CD14-positive monocyte (primary cell): ENCODE results near the gene NTM. TPM values are rescaled to one million over a fixed set of nuclear protein-coding genes. Genes with fewer than 3 reads are reported as not detected.

Experiments
- DNase-seq, 3 donors: peaks; one replicate each; pipeline ENCODE4 v3.0.0-alpha.2; 2011 to 2022
- H2AFZ ChIP-seq: 2 replicates; pipeline ENCODE4 v1.6.0; 2012; ENCODE audit warnings: mild to moderate bottlenecking, low read depth, low read length, inconsistent platforms; ENCODE audit not compliant: insufficient read depth, poor library complexity, severe bottlenecking
- H3K27ac ChIP-seq, 2 donors: 1 replicate in 1 of 2; 2 replicates in 1 of 2; pipeline ENCODE4 v1.5.1; 2012 to 2013; ENCODE audit warnings: low read length in 2 of 2, control low read depth in 1 of 2, inconsistent platforms in 1 of 2, low read depth in 1 of 2, mild to moderate bottlenecking in 1 of 2
- H3K27me3 ChIP-seq, 2 donors: one replicate each; pipeline versions ENCODE4 v1.6.0 to v1.6.1; 2011 to 2013; ENCODE audit warnings: low read length in 2 of 2; ENCODE audit not compliant: control insufficient read depth in 2 of 2, insufficient read depth in 2 of 2
- H3K36me3 ChIP-seq, 2 donors: replicated peaks in 1 of 2; 1 replicate in 1 of 2; 2 replicates in 1 of 2; pipeline versions ENCODE4 v1.5.1 to v1.6.1; 2012 to 2013; ENCODE audit warnings: low read length in 2 of 2, control low read depth in 1 of 2, inconsistent platforms in 1 of 2, mild to moderate bottlenecking in 1 of 2; ENCODE audit not compliant: insufficient read depth in 2 of 2, control insufficient read depth in 1 of 2
- H3K4me1 ChIP-seq, 2 donors: 1 replicate in 1 of 2; 2 replicates in 1 of 2; pipeline versions ENCODE4 v1.5.1 to v1.6.1; 2012 to 2013; ENCODE audit warnings: low read length in 2 of 2, control low read depth in 1 of 2, inconsistent platforms in 1 of 2, mild to moderate bottlenecking in 1 of 2, moderate library complexity in 1 of 2; ENCODE audit not compliant: insufficient read depth in 2 of 2, control insufficient read depth in 1 of 2
- H3K4me2 ChIP-seq: replicated peaks from 2 replicates; pipeline ENCODE3; 2012; ENCODE audit warnings: low read length, moderate library complexity, mild to moderate bottlenecking; ENCODE audit not compliant: poor library complexity, severe bottlenecking; ENCODE audit errors: extremely low read depth
- H3K4me3 ChIP-seq, 3 experiments: fragments of 200-600 bp in 1 of 3; sonication (generic) in 1 of 3; replicated peaks in 1 of 3; 1 replicate in 2 of 3; 2 replicates in 1 of 3; pipeline ENCODE4 v1.5.1; 2011 to 2013; ENCODE audit warnings: low read length in 3 of 3, mild to moderate bottlenecking in 3 of 3, control low read depth in 2 of 3, low read depth in 2 of 3, inconsistent platforms in 1 of 3, moderate library complexity in 1 of 3
- H3K79me2 ChIP-seq: 2 replicates; pipeline ENCODE4 v1.6.0; 2012; ENCODE audit warnings: mild to moderate bottlenecking, control low read depth, inconsistent platforms, low read length, moderate library complexity; ENCODE audit not compliant: insufficient read depth
- H3K9ac ChIP-seq: 2 replicates; pipeline ENCODE4 v1.6.0; 2017; ENCODE audit warnings: low read length, mild to moderate bottlenecking; ENCODE audit not compliant: insufficient read depth, poor library complexity, severe bottlenecking
- H3K9me3 ChIP-seq, 2 donors: replicated peaks in 1 of 2; 1 replicate in 1 of 2; 2 replicates in 1 of 2; pipeline versions ENCODE4 v1.5.1 to v1.6.1; 2012 to 2013; ENCODE audit warnings: low read length in 2 of 2, control low read depth in 1 of 2; ENCODE audit not compliant: control insufficient read depth in 1 of 2, insufficient read depth in 1 of 2
- H4K20me1 ChIP-seq: 2 replicates; pipeline ENCODE4 v1.6.0; 2012; ENCODE audit warnings: mild to moderate bottlenecking, low read length, control low read depth, moderate library complexity; ENCODE audit not compliant: insufficient read depth
- H3K27ac Mint-ChIP-seq, 7 donors: one replicate each; pipeline ENCODE4 v1.8.0; 2020; ENCODE audit warnings: mild to moderate bottlenecking in 7 of 7, mixed read lengths in 7 of 7, moderate library complexity in 6 of 7, inconsistent platforms in 2 of 7
- H3K27me3 Mint-ChIP-seq, 3 donors: one replicate each; pipeline ENCODE4 v1.8.0; 2021 to 2022; ENCODE audit warnings: low read depth in 3 of 3, mild to moderate bottlenecking in 3 of 3, mixed read lengths in 3 of 3, moderate library complexity in 3 of 3, inconsistent platforms in 1 of 3
- H3K36me3 Mint-ChIP-seq, 2 donors: one replicate each; pipeline ENCODE4 v1.8.0; 2020; ENCODE audit warnings: mixed read lengths in 2 of 2, inconsistent platforms in 1 of 2, mild to moderate bottlenecking in 1 of 2
- H3K4me1 Mint-ChIP-seq: one replicate; pipeline ENCODE4 v1.8.0; 2020; ENCODE audit warnings: mild to moderate bottlenecking, mixed read lengths
- H3K4me3 Mint-ChIP-seq, 2 donors: one replicate each; pipeline ENCODE4 v1.8.0; 2020; ENCODE audit warnings: mild to moderate bottlenecking in 2 of 2, mixed read lengths in 2 of 2, moderate library complexity in 1 of 2
- H3K9me3 Mint-ChIP-seq, 7 donors: one replicate each; pipeline ENCODE4 v1.8.0; 2020 to 2022; ENCODE audit warnings: mixed read lengths in 7 of 7, mild to moderate bottlenecking in 6 of 7, moderate library complexity in 6 of 7, inconsistent platforms in 2 of 7
- CTCF ChIP-seq: fragments of 200-600 bp; IDR thresholded peaks from one replicate; pipeline ENCODE4 v1.8.0; 2022; ENCODE audit warnings: antibody characterized with exemption, mild to moderate bottlenecking
- WGBS: methylation state at CpG from one replicate; pipeline ENCODE4 v1.1.5; 2013; ENCODE audit warnings: missing lambda C conversion rate; ENCODE audit not compliant: insufficient coverage; 5-methylcytosine and 5-hydroxymethylcytosine counted together
- intact Hi-C, 2 donors: fragments of 100-400 bp; cut with micrococcal nuclease; formaldehyde crosslinking; loops; one replicate each; pipeline versions ENCODE4 v1.15.0 to v1.15.1; 2023
- polyA plus RNA-seq, 3 donors: library from polyadenylated mRNA; depleted of rRNA in 1 of 3; unstranded in 2 of 3; stranded (reverse) in 1 of 3; fragments of 300-500 nt in 2 of 3; fragments of >200 nt in 1 of 3; fragmentation: Illumina TruSeq in 2 of 3; gene quantifications; 1 replicate in 2 of 3; 2 replicates in 1 of 3; pipeline ENCODE4 v1.2.3, GENCODE V29; 2012 to 2021

Gene NTM
- polyA plus RNA-seq, 3 donors = not detected

GRCh38 chr11:131522851-131523250, 152.4 kb downstream of the NTM start:
- intact Hi-C loops = no loop called here
- WGBS = 100% methylated on average over 1 of the region's 2 CpGs
- no peak for DNase-seq
- no peaks in the 10 kb centered on the region for H3K79me2 ChIP-seq
- TF ChIP-seq CTCF = no peak
- Mint-ChIP-seq H3K9me3 (peaks cover 0 to 3% (median 2%) of the 10 kb centered on the region in 7 donors), H3K27ac (no peak overlapping the region), H3K4me1 (no peaks in the 10 kb centered on the region), H3K36me3 (no peaks in the 10 kb centered on the region), H3K27me3 (peaks cover 0 to 4% (median 3%) of the 10 kb centered on the region in 3 donors), H3K4me3 (no peak overlapping the region)
- H3K27ac ChIP-seq = no peak overlapping the region
- H3K4me1 ChIP-seq = no peaks in the 10 kb centered on the region
- no peaks in the 10 kb centered on the region for H3K36me3 ChIP-seq
- no peaks in the 10 kb centered on the region for H3K9me3 ChIP-seq
- H3K4me3 ChIP-seq = no peak overlapping the region
- no peaks in the 10 kb centered on the region for H4K20me1 ChIP-seq
- no peak overlapping the region for H3K9ac ChIP-seq
- no peak overlapping the region for H2AFZ ChIP-seq
- H3K4me2 ChIP-seq = no peak overlapping the region
- no peaks in the 10 kb centered on the region for H3K27me3 ChIP-seq

GRCh38 chr11:131530407-131530806, 160.0 kb downstream of the NTM start:
- H3K4me3 ChIP-seq = no peak overlapping the region
- TF ChIP-seq CTCF = no peak
- H3K36me3 ChIP-seq = no peaks in the 10 kb centered on the region
- H2AFZ ChIP-seq = no peak overlapping the region
- H3K27ac ChIP-seq = no peak overlapping the region
- no peaks in the 10 kb centered on the region for H3K4me1 Mint-ChIP-seq
- H3K27me3 Mint-ChIP-seq = peaks cover 0 to 8% (median 5%) of the 10 kb centered on the region in 3 donors
- intact Hi-C loops = no loop called here
- no peaks in the 10 kb centered on the region for H3K36me3 Mint-ChIP-seq
- H3K4me3 Mint-ChIP-seq = no peak overlapping the region
- H3K4me1 ChIP-seq = no peaks in the 10 kb centered on the region
- H3K9ac ChIP-seq = no peak overlapping the region
- H3K79me2 ChIP-seq = no peaks in the 10 kb centered on the region
- WGBS = 83% methylated on average over 1 of the region's 2 CpGs
- no peak for DNase-seq
- no peaks in the 10 kb centered on the region for H4K20me1 ChIP-seq
- no peaks in the 10 kb centered on the region for H3K9me3 Mint-ChIP-seq
- H3K27ac Mint-ChIP-seq = no peak overlapping the region
- H3K4me2 ChIP-seq = no peak overlapping the region
- no peaks in the 10 kb centered on the region for H3K9me3 ChIP-seq
- no peaks in the 10 kb centered on the region for H3K27me3 ChIP-seq
